GM21619 (cell line): ENCODE results near the gene DENND2C.

Source experiments
- ATAC-seq: cut with Tn5 transposase; IDR thresholded peaks from one replicate; pipeline ENCODE4 v1.9.1; 2021; ENCODE audit not compliant: unreplicated experiment

Gene DENND2C

DNA sequence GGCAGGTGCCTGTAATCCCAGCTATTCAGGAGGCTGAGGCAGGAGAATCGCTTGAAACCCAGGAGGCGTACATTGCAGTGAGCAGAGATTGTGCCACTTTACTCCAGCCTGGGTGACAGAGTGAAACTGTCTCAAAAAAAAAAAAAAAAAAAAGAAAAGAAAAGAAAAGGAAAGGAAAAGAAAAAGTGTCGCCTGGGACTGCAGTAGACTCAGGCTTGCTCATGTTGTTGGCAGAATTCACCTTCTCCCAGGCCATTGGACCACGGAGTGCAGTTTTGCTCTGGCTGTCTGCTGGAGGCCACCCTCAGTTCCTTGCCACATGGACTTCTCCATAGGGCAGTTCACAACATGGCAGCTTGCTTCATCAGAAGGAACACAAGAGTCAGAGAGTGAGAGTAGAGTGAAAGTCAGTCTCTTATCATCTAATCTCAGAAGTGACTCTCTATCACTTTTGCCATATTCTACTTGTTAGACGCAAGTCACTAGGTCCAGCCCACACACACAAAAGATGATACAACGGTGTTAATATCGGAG is 117.7 kb downstream of the DENND2C start:
- ATAC-seq: no peak

DNA sequence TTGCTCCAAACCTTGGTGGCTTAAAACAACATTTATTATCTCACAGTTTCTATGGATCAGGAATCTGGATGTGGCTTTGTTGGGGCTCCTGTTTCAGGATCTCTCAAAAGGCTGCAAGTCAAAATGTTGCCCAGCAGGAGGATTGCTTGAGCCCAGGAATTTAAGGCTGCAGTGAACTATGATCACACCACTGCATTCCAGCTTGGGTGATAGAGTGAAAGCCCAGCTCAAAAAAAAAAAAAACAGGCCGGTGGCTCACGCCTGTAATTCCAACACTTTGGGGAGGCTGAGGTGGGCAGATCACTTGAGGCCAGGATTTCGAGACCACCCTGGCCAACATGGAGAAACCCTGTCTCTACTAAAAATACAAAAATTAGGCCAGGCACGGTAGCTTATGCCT is 118.4 kb downstream of the DENND2C start:
- no peak for ATAC-seq

- ATAC-seq: no peak
These were observed 119.5 kb downstream of the DENND2C start for GRCh38 chr1:114550336-114550735.

DNA sequence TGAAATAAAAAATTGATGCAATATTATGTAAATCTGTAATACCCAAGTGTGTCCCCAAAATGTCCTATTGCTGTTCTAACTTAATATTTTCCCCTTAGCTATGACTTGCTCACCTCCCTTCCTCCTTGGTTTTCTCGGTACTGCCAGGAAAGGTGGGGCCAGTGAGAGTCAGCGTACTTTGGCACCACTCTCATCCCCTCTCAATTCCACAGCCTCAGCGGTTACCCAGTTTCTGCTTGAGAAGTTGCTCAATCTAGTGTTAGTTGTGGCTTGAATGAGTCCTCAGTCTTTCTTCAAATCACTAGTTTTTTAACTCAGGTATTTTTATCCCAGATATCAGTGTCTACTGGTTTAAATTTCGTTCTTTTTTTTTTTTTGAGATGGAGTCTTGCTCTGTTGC is 120.7 kb downstream of the DENND2C start:
- ATAC-seq: no peak

- no peak for ATAC-seq
These were observed 122.8 kb downstream of the DENND2C start for GRCh38 chr1:114547076-114547475.

GRCh38 chr1:114545796-114546195 is 124.1 kb downstream of the DENND2C start:
- ATAC-seq: no peak

GRCh38 chr1:114545315-114545714 is 124.5 kb downstream of the DENND2C start:
- ATAC-seq: no peak

GRCh38 chr1:114540821-114541220 is 129.0 kb downstream of the DENND2C start:
- ATAC-seq: no peak

DNA sequence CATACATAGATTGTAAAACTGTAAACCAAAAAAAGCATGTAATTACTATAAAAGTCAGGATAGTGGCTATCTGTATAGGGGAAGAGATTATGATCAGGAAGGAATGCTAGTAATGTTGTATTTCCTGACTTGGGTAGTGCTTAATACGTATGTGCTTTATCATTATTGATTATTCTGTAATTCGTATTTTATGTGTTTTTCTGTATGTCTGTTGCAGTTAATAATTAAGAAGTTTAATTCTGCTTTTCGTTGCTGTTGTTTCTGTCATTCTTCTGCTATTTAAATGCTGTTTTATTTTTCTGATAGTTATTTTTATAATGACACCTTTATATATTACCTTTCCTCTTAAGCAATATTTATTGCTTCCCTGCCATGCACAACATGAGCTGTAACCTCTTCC is 129.6 kb downstream of the DENND2C start:
- no peak for ATAC-seq

DNA sequence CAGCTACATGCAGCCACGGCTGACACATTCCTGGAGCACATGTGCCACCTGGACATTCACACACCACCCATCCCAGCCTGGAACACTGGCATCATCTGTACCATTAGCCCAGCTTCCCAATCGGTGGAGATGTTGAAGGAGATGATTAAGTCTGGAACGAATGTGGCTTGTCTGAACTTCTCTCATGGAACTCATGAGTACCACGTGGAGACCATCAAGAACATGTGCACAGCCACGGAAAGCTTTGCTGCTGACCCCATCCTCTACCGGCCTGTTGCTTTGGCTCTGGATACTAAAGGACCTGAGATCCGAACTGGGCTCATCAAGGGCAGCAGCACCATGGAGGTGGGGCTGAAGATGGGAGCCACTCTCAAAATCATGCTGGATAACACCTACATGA is 133.8 kb downstream of the DENND2C start:
- no peak for ATAC-seq

- no peak for ATAC-seq
These were observed 134.4 kb downstream of the DENND2C start for GRCh38 chr1:114535401-114535800.
